Measurements from ENCODE around the gene OXNAD1. TPM values are rescaled to one million over a fixed set of nuclear protein-coding genes. Genes with fewer than 3 reads are reported as not detected.

The OXNAD1 gene
- polyA plus RNA-seq, 1 of the 3 experiments (the other 2 are of a cell fraction) = 6.9 TPM

DNA sequence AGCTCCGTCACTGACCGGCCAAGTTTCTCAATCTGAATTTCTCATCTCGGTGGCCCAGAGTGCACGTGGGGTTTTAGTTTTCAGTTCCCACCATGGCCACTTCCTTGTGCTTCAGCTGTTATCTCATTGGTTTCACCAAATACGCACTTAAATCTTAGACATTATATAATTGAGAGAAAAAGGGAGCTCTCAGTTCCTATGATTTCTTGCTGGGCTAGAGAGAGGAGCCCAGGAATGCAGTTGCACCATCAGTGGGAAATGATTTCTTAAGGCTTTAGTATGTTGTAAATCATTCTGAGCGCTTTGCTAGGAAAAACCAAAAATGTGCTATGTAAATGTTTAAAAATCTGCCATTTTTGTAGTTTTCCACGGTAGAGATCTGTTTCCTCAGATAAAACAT is 53.2 kb downstream of the OXNAD1 start:
- H3K79me2 ChIP-seq (ENCODE audit: insufficient read depth) = no peaks in the 10 kb centered on the region
- peaks cover 0 to 2% of the 10 kb centered on the region in 2 experiments; a peak in 1 of 4 replicates for H3K4me1 ChIP-seq (ENCODE audit: control insufficient read depth in 1 of 2, insufficient read depth in 2 of 2, low read depth in 1 of 2, low read length in 1 of 2)
- no peaks in the 10 kb centered on the region for H4K20me1 ChIP-seq (ENCODE audit: insufficient read depth)
- ChIA-PET CTCF (interaction anchor here (1.8 to 2.8 kb wide), 2 partner anchors 28 to 32 kb away, joined by 3 to 14 read pairs; no protein-coding TSS in a partner anchor), POLR2A (no interaction called here)
- DNase-seq = no peak
- H3K27ac ChIP-seq (ENCODE audit: low read depth in 2 of 2, low read length in 1 of 2) = no peak overlapping the region
- H3K9ac ChIP-seq = no peak overlapping the region
- no peaks in the 10 kb centered on the region for H3K27me3 ChIP-seq (ENCODE audit: insufficient read depth)
- peaks cover 26 to 64% of the 10 kb centered on the region in 2 experiments for H3K36me3 ChIP-seq (replicated peaks in 1 of 2; ENCODE audit: control insufficient read depth in 1 of 2, insufficient read depth in 2 of 2, low read length in 1 of 2)
- H3K4me3 ChIP-seq (ENCODE audit: low read depth in 2 of 2, low read length in 1 of 2) = no peak overlapping the region
- 98% methylated on average over 7 of the region's 7 CpGs for WGBS (ENCODE audit: low lambda C conversion rate)
- no peak overlapping the region for H2AFZ ChIP-seq (ENCODE audit: low read depth)
- H3F3A ChIP-seq (replicated peaks; ENCODE audit: insufficient read depth) = no peaks in the 10 kb centered on the region
- TF ChIP-seq GABPA (IDR thresholded peaks at IDR 0.05; ENCODE audit: low read depth) (no peak), MEF2A (IDR thresholded peaks at IDR 0.05; ENCODE audit: borderline replicate concordance, low read depth) (no peak)
- no peak overlapping the region for H3K4me2 ChIP-seq
- H3K9me2 ChIP-seq = no peaks in the 10 kb centered on the region
- H3K9me3 ChIP-seq = no peaks in the 10 kb centered on the region

DNA sequence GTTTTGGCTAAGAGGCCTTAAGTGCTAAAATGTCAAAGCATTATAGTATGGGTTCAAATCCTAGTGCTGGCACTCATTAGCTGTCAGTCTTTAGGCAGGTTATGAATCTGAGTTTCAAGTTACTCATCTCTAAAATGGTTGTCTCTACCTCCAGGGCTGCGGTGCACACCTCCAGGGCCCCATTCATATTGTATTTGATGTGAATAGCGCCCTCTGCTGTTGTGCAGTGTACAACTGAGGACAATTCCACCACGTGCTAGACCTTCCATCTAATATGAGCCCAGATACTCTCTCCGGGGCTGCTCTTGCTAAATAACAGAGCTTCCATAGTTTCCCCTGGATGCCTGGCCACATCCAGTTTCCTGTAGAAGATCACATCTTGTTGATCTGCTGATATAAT is 54.3 kb downstream of the OXNAD1 start:
- Histone ChIP-seq H3K36me3 (replicated peaks in 1 of 2; ENCODE audit: control insufficient read depth in 1 of 2, insufficient read depth in 2 of 2, low read length in 1 of 2) (peaks cover 27 to 53% of the 10 kb centered on the region in 2 experiments), H3K9me3 (no peaks in the 10 kb centered on the region), H2AFZ (ENCODE audit: low read depth) (no peak overlapping the region), H3K9me2 (no peaks in the 10 kb centered on the region), H3K4me1 (ENCODE audit: control insufficient read depth in 1 of 2, insufficient read depth in 2 of 2, low read depth in 1 of 2, low read length in 1 of 2) (peaks cover 0 to 7% of the 10 kb centered on the region in 2 experiments; a peak in 1 of 4 replicates), H3K27ac (ENCODE audit: low read depth in 2 of 2, low read length in 1 of 2) (no peak overlapping the region; a peak in 1 of 4 replicates), H3K4me2 (no peak overlapping the region), H3F3A (replicated peaks; ENCODE audit: insufficient read depth) (no peaks in the 10 kb centered on the region), H3K4me3 (ENCODE audit: low read depth in 2 of 2, low read length in 1 of 2) (no peak overlapping the region), H3K9ac (no peak overlapping the region), H3K27me3 (ENCODE audit: insufficient read depth) (no peaks in the 10 kb centered on the region), H4K20me1 (ENCODE audit: insufficient read depth) (no peaks in the 10 kb centered on the region), H3K79me2 (ENCODE audit: insufficient read depth) (no peaks in the 10 kb centered on the region)
- POLR2A ChIA-PET = interaction anchor here (1.3 kb wide), 1 partner anchor 197 kb away, joined by 4 read pairs; no protein-coding TSS in a partner anchor
- CTCF ChIA-PET = interaction anchor here (0.6 to 2.9 kb wide), 14 partner anchors 11 to 231 kb away, joined by 3 to 14 read pairs (median 4); no protein-coding TSS in a partner anchor
- peak; percentile 34 for DNase-seq
- WGBS (ENCODE audit: low lambda C conversion rate) = 87% methylated on average over 4 of the region's 4 CpGs
- TF ChIP-seq TAF1 (IDR thresholded peaks at IDR 0.05; ENCODE audit: borderline replicate concordance, low read depth, low read length) (no peak), GATA2 (CRISPR knock-in tag; IDR thresholded peaks at IDR 0.05) (no peak)
- TF ChIP-seq, protein P1, sequence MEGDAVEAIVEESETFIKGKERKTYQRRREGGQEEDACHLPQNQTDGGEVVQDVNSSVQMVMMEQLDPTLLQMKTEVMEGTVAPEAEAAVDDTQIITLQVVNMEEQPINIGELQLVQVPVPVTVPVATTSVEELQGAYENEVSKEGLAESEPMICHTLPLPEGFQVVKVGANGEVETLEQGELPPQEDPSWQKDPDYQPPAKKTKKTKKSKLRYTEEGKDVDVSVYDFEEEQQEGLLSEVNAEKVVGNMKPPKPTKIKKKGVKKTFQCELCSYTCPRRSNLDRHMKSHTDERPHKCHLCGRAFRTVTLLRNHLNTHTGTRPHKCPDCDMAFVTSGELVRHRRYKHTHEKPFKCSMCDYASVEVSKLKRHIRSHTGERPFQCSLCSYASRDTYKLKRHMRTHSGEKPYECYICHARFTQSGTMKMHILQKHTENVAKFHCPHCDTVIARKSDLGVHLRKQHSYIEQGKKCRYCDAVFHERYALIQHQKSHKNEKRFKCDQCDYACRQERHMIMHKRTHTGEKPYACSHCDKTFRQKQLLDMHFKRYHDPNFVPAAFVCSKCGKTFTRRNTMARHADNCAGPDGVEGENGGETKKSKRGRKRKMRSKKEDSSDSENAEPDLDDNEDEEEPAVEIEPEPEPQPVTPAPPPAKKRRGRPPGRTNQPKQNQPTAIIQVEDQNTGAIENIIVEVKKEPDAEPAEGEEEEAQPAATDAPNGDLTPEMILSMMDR (IDR thresholded peaks at IDR 0.05) = peak; percentile 65

- POLR2A ChIA-PET = interaction anchor here (0.9 to 1.3 kb wide), 2 partner anchors 192 to 197 kb away, joined by 4 read pairs; no protein-coding TSS in a partner anchor
- WGBS (ENCODE audit: low lambda C conversion rate) = 94% methylated on average over 4 of the region's 4 CpGs
- TF ChIP-seq, protein P2, sequence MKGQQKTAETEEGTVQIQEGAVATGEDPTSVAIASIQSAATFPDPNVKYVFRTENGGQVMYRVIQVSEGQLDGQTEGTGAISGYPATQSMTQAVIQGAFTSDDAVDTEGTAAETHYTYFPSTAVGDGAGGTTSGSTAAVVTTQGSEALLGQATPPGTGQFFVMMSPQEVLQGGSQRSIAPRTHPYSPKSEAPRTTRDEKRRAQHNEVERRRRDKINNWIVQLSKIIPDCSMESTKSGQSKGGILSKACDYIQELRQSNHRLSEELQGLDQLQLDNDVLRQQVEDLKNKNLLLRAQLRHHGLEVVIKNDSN (IDR thresholded peaks at IDR 0.05; ENCODE audit: borderline replicate concordance, low read depth) = no peak
- TF ChIP-seq POLR2AphosphoS5 (IDR thresholded peaks at IDR 0.05; ENCODE audit: low read depth, low read length) (no peak), REST (IDR thresholded peaks at IDR 0.05; ENCODE audit: low read depth, low read length) (no peak), RXRA (IDR thresholded peaks at IDR 0.05; ENCODE audit: borderline replicate concordance, low read depth) (no peak), RFX5 (IDR thresholded peaks at IDR 0.05; ENCODE audit: low read length) (no peak), NRF1 (IDR thresholded peaks at IDR 0.05; ENCODE audit: low read depth, low read length) (no peak), EZH2phosphoT487 (IDR thresholded peaks at IDR 0.05; ENCODE audit: borderline replicate concordance, low read depth) (no peak), GABPA (IDR thresholded peaks at IDR 0.05; ENCODE audit: low read depth) (no peak), NFIC (IDR thresholded peaks at IDR 0.05; ENCODE audit: borderline replicate concordance) (no peak), CHD2 (IDR thresholded peaks at IDR 0.05; ENCODE audit: low read length, partially characterized antibody) (no peak)
- TF ChIP-seq, protein P3, sequence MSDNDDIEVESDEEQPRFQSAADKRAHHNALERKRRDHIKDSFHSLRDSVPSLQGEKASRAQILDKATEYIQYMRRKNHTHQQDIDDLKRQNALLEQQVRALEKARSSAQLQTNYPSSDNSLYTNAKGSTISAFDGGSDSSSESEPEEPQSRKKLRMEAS (IDR thresholded peaks at IDR 0.05; ENCODE audit: low read depth) = no peak
These were observed 54.7 kb downstream of the OXNAD1 start for GRCh38 chr3:16319723-16320122.

More at GRCh38 chr3:16319723-16320122, 54.7 kb downstream of the OXNAD1 start:
- H3F3A ChIP-seq (replicated peaks; ENCODE audit: insufficient read depth) = no peaks in the 10 kb centered on the region
- no peaks in the 10 kb centered on the region for H4K20me1 ChIP-seq (ENCODE audit: insufficient read depth)
- H3K79me2 ChIP-seq (ENCODE audit: insufficient read depth) = no peaks in the 10 kb centered on the region
- H3K9ac ChIP-seq = no peak overlapping the region
- no peaks in the 10 kb centered on the region for H3K27me3 ChIP-seq (ENCODE audit: insufficient read depth)
- no peak overlapping the region for H3K4me2 ChIP-seq
- no peaks in the 10 kb centered on the region for H3K9me2 ChIP-seq
- H3K4me1 ChIP-seq (ENCODE audit: control insufficient read depth in 1 of 2, insufficient read depth in 2 of 2, low read depth in 1 of 2, low read length in 1 of 2) = peaks cover 0 to 7% of the 10 kb centered on the region in 2 experiments; a peak in 1 of 4 replicates
- DNase-seq = no peak
- no peak overlapping the region for H2AFZ ChIP-seq (ENCODE audit: low read depth)
- peaks cover 28 to 49% of the 10 kb centered on the region in 2 experiments for H3K36me3 ChIP-seq (replicated peaks in 1 of 2; ENCODE audit: control insufficient read depth in 1 of 2, insufficient read depth in 2 of 2, low read length in 1 of 2)
- H3K9me3 ChIP-seq = no peaks in the 10 kb centered on the region
- H3K27ac ChIP-seq (ENCODE audit: low read depth in 2 of 2, low read length in 1 of 2) = no peak overlapping the region; a peak in 1 of 4 replicates
- no peak overlapping the region for H3K4me3 ChIP-seq (ENCODE audit: low read depth in 2 of 2, low read length in 1 of 2)
- CTCF ChIA-PET = interaction anchor here (0.6 to 2.9 kb wide), 13 partner anchors 11 to 231 kb away, joined by 3 to 14 read pairs (median 4); no protein-coding TSS in a partner anchor
